HG02678 (cell line): Measurements from ENCODE around the gene SNX27.
"Not testable (repeated sequence)": the region's sequence is repeated elsewhere in the genome, so short reads cannot be mapped to it uniquely, and the experiment has no call there.

Experiments
- ATAC-seq: cut with Tn5 transposase; IDR thresholded peaks from one replicate; pipeline ENCODE4 v1.9.1; 2021; ENCODE audit warnings: mild to moderate bottlenecking, moderate library complexity; ENCODE audit not compliant: unreplicated experiment

Gene SNX27

DNA sequence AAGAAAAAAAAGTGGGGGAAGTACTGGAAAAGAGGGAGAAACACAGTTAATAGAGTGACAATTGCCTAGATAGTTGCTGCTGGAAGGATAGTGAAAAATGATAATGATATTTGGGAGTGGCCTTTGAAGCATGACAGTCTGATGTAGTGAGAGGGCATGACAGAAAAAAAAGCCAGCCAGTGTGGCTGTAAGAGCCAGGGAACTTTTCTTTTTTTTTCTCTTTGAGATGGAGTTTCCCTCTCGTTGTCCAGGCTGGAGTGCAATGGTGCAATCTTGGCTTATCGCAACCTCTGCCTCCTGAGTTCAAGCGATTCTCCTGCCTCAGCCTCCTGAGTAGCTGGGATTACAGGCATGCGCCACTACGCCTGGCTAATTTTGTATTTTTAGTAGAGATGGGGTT, 9.3 kb upstream of the SNX27 start:
- ATAC-seq, result not testable (repeated sequence)

DNA sequence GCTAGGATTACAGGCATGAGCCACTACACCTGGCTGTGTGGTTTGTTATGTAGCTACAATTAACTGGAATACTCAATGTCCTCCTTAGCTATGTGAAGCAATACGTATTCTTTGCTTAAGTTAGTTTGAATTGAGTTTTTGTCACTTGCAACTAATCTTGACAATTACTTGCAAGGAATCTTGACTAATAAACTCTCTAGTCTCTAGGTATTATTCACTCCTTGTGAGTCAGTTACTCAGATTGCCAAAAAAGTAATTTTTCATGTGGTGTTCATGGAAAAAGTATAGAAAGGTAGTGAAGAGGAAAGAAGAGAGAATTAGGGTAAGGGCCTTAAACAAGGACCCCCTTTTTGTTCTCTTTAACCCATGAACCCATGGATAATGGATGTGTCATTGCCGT, 7.6 kb upstream of the SNX27 start:
- ATAC-seq, result no peak

DNA sequence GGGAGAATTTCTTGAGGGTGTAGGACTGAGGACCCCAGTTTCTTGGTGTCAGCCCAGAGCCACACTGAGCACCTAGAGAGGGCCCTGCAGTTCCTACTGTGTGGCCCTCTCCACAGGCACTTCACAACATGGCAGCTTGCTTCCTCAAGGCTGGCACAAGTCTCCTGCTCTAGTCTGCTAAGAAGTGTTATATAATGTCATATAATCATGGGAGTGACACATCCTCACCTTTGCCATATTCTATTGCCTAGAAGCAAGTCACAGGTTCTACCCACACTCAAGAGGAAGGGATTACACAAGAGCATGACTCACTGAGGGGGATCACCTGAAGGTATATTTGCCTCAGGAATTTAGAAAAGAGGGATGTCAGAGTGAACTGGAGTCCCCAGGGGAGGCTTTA, 5.5 kb upstream of the SNX27 start:
- ATAC-seq, result no peak

DNA sequence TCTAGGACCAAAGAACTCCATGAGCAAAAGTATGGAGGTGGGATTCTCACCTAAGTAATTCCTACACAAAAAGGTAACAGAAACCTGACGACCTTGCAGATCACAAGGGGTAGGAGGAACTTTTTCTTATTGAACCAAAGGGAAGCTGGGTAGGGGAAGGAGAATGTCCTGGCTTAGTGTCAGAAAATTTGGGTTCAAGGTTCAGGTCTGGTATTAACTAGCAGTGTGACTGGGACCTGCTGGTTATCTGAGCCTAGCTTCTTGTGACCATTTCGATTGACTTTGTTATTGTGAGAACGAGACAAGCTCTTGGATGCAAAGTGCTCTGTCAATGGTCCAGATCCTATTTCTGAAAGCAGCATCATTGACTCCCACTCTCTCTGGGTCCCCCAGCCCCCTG, 5.0 kb upstream of the SNX27 start:
- no peak for ATAC-seq

DNA sequence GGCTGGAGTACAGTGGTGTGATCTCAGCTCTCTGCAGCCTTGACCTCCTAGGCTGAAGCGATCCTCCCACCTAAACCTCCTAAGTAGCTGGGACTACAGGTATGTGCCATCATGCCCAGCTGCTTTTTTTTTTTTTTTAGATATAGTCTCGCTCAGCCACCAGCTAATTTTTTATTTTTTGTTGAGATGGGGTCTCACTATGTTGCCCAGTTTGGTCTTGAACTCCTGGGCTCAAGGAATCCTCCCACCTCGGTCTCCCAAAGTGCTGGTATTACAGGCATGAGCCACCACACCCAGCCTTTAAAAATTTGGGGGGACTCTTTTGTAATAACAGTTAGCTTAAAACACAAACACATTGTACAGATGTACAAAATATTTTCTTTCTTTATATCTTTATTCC, 1.7 kb upstream of the SNX27 start:
- no peak for ATAC-seq

DNA sequence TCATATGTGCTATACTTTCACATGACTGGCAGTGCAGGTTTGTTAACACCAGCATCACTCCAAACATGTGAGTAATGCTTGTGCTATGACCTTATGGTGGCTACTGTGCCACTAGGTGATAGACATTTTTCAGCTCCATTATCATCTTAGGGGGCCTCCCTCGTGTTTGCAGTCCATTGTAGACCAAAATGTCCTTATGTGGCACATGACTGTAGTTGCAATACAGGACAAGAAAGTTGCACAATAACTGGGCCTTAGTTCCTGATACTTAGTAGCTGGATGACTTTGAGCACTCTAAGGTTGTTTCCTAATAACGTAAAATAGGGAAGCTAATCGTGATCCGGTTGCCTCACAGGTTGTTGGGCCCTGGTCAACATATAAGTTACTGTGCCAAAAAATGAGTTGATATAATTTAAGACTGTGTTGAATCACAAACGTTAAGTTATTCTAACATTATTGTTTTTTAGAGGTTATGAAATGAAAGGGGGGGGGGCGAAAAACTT, 511 bp upstream of the SNX27 start:
- no peak for ATAC-seq

DNA sequence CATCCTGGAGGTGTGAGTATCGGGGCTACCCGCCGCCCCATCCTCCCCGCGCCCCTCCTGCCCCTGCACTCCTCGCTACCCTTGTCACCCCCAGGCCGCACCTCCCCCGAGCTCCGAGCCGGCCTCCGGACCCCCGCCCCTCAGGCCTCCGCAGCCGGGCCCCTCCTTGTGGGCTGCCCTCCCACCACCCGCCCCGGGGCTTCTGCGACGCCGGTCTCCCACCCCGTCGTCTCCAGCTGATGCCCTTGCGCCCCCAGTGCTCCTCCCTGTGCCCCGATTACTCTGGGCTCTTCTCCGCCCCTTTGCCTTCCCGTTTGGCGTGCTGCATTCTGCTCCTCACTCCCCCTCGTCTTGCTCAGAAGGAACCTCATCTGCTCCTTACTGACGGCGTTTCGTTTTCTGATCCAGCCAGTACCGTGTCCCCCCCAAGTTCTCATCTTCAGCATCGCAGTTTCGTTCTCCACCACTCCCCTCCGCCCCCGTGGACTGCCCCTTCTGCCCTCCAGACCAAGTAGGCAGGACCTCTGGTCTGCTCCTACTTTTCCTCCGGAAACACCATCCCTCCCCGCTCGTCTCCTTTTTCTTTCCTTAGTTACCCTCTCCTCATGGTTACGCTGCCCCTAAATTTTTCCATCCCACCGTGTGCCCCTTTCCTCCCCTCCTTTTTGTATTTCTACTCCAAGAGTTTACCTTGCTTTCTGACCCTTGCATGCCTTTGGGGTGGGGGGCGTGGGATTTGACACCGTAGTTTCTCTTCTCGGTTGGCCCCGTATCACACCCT, 841 bp downstream of the SNX27 start:
- ATAC-seq, result no peak

DNA sequence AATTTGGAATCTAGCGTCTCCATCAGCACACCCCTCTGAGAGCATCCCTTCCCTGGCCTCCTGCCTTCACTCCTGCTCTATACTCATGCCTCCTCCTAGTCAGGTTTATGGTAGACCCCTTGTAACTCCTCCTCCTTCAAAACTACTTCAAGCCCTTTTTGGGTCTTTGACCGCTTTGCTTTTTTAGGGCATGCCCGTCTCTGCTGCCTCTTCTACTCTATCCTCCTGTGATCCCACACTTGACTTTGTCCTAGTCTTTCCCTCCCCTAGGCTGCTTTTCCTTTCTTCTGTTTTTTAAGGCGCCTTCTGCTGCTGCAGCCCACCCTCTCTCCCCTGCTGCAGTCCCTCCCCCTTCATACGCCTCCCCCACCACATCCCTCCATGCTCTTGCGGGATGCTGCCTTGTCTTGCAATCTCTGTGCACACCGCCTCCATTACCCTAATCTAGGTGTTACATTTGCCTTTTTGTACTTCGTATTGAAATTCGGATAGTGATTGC, 1.5 kb downstream of the SNX27 start:
- no peak for ATAC-seq

DNA sequence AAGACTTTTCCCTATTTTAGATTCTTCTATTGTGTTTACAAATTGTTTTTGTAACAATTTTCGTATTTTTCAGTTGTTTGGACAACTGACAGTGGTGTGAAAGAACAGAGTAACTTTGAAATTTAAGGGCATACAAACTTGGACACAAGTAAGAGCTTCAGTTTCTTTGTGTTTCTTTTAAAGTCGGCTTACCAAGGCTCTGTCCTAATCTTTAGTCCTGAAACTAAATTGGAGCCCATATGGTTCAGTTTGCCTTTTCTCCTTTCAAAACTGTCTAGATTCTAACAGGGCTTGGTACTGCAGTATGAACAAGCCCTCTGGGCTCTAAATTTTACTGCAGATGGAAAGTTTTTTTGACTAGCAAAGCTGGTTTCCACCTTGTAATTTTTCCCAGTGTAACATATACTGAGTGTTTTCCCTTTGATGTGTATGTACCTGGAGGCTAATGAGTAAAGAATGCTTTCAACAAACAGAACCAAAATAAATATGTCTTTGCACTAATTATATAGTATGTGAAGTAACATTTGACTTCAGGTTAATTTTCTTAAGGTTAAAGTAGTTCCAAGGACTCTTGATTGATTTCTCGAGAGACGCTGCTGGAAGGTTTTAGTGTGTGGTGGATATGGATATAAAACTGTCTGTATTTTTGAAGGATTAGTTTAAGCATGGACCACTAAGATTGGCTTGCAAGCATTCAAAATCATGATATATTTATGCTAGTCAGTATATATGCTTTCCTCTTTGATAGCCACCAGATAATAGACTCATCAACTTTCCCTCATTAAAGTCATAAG, 4.1 kb downstream of the SNX27 start:
- ATAC-seq, result no peak

DNA sequence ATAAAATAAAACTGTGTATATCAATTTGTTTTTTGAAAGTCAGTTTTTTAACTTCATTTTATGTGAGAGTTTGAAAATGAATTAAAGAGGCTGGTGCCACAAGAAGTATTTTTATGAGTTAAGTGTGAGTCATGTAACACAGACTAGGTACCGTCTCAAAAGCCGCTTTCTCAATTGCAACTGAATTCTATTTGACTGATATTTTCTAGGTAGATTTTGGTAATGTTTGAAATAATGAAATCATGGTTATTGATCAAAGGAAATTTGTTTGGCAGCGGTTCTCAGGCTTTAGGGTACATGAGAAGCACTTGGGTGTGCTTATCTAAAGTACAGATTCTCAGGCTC, 4.6 kb downstream of the SNX27 start:
- no peak for ATAC-seq

DNA sequence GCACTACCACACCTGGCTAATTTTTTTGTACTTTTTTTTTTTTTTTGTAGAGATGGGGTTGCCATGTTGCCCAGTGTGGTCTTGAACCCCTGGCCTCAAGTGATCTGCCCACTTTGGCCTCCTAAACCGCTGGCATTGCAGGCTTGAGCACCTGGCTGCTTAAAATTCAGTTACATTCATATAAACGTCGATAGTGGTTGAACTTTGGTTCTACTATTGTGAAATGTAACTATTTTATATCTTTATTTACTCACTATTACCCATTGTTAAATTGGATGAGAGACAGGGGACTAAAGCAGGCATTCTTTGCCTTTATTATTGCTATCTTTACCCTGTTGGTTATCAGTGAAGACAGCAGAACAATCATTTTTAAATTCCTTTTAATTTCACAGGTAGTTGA, 6.2 kb downstream of the SNX27 start:
- no peak for ATAC-seq

DNA sequence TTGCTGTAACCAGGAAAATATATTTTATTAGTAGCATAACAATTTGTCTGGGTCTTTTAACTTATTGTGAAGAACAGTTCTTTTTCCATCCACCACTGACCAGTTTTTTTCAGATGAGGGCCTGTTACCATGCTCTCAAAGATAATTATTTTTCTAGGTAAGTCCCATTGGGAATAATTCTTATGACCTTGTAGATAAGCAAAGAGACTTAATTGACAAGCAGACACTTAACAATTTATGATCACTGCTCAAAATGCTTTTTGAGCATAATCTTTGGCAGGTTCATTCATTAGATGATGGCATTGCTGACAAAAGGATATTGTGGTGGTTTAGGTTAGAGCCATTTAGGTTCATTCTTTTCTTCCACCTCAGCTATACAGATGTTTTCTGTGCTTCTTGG, 6.6 kb downstream of the SNX27 start:
- ATAC-seq, result no peak

DNA sequence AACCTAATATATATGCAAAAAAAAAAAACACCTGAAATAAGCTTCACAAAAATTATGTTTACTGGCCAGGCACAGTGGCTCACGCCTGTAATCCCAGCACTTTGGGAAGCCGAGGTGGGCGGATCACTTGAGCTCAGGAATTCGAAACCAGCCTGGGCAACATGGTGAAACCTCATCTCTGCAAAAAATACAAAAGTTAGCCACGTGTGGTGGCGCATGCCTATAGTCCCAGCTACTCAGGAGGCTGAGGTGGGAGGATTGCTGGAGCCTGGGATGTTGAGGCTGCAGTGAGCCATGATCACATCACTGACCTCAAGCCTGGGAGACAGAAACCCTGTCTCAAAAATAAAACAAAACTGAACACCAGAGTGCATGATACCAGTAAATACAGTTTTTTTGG, 7.1 kb downstream of the SNX27 start:
- ATAC-seq, result not testable (repeated sequence)

DNA sequence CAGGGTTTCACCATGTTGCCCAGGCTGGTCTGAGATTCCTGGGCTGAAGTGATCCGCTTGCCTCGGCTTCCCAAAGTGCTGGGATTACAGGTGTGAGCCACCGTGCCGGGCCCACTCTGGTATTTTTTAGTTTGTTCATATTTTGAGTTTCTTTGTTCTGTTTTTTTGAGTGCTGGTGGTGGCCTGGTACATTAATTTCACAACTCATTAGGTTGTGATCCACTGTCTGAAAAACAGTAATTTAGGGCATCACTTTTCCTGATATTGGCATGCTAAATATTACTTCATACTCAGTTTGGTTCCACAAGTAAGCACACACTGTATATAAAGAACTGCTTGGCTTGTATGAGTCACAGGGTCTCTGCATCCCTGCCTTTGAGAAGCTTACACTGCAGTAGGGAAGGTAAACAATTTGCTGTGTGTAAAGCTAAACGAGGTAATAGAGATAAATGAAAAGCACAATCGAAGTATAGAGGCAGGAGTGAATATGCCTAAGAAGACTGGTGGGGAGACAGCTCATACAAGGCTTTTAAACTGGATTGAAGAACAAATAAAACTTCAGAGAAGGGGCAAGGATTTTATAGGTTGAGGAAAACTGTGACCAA, 7.7 kb downstream of the SNX27 start:
- ATAC-seq, result no peak

DNA sequence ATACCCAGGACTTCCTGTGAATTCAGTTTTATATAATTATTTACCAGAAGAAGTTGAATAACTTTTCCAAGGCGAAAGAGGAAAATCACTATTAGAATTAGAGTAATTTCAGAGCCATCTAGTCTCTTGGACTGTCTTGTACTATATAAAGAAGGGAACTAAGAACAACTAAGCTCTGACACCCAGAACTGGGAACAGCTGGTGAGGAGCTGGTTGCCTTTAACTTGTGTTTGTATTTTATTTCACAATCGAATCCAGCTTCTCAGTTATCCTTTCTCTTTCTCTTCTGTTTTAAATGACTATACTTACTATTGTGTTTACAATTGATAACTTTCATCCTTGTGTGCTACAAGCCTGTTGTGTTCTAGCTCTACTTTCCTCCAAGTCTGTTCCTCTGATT, 8.4 kb downstream of the SNX27 start:
- no peak for ATAC-seq

DNA sequence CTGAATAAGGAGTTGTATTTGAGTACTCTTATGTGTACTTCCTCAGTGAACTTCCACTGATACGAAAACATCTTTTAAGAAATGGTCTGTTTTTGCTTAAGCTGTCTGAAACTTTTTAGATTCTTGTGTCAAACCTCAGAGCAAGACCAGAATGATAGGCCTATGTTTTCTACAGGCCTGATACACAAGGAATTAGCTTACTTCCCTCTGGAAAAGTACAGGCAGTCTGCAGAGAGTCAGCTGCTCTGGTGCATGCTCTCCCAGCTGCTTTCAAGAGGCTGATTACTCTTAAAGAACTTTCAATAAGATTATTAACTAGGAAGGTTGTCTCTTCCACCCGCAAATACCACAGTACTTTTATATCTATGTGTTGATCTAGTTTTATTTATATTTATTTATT, 9.5 kb downstream of the SNX27 start:
- no peak for ATAC-seq

DNA sequence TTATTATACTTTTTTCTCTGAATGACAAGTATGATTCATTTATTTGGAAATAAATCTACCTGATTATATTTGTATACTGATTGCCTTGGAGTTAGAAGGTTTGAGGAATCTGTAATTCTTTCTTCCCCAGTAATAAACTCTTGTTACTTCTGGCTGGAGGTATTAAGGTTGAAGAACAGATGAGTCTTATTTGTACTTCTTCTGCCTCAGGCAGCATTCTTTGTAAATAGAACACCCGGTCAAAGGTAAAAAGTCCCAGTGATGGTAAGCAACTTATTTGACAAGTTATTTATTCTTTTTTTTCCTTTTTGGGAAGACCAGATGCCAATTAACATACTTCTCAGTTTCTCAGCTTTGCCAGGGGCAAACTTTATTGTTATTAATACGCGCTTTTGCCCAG, 12.9 kb downstream of the SNX27 start:
- ATAC-seq, result no peak

DNA sequence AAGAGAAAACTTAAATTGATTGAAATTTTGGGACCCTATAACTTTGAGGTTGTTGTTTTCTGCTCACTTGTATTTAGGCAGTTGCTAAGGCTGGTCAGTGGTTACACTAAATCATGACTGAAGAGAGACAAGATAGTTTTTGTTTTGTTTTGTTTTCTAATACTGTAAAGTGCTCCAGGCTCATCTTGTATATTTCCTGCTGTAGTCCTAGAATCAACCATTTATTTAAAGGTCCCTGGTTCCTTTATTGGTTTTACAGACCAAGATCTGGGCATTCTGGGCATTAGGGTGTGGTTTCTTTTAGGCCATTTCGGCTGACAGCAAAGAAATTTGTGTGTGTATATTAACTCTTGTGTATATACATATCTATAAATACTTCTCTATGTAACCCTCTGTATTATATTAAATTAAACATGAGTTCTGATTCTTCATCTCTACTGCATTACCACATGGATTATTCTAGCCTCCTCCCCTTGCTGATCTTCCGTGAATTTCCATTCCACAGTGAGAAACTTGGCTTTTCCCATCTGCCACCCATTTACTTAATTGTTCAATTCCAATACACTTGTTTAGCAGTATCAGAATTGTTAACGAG, 15.0 kb downstream of the SNX27 start:
- ATAC-seq, result no peak

DNA sequence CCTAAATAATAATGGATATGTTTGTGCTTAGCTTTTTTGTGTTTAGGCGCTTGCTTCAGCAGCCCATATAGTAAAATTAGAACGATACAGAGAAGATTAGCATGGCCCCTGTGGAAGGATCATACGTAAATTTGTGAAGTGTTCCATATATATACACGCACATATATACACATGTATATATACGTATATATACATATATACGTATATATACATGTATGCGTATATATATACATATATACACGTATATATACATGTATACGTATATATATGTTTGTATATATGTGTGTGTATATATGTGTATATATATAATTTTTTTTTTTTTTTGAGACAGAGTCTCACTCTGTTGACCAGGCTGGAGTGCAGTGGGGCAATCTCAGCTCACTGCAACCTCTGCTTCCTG, 17.4 kb downstream of the SNX27 start:
- ATAC-seq, result no peak

DNA sequence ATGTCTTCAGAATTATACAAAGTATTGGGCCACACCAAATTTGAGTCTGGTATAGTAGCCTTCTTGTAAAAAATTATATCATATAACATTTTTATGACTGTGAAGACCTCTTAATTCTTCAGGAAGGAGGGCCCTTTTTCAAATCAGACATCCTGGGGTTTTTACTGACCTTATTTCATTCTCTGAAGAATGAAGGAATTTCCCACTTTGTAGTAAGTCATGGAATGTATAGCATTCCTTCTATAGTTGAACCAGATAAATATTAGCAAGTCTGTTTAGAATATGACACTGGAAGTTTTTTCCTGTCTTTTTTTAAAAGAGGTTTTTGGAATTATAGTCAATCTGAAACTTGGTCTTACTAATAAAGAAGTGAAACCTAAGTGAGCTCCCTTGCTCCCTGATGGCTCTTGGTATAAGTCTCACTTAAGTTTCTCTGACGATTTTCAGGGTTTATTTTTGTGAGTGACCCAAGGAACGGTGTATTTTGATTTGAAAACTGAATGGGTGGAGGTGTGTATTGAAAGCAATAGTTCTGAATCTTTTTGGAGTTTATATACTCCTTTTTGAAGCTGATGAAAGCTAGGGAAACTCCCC, 23.7 kb downstream of the SNX27 start:
- ATAC-seq, result no peak
